Measurements from ENCODE around the gene UNC119.

UNC119 gene

GRCh38 chr17:28498652-28499363 is 53.6 kb downstream of the UNC119 start:
- DNase-seq (ENCODE audit: low spot score): no peak

GRCh38 chr17:28497931-28498330 is 54.5 kb downstream of the UNC119 start:
- no peak for DNase-seq (ENCODE audit: low spot score)

All from cerebellar cortex (tissue), 1 donor.